ENCODE results near the gene HEYL.

The HEYL gene

DNA sequence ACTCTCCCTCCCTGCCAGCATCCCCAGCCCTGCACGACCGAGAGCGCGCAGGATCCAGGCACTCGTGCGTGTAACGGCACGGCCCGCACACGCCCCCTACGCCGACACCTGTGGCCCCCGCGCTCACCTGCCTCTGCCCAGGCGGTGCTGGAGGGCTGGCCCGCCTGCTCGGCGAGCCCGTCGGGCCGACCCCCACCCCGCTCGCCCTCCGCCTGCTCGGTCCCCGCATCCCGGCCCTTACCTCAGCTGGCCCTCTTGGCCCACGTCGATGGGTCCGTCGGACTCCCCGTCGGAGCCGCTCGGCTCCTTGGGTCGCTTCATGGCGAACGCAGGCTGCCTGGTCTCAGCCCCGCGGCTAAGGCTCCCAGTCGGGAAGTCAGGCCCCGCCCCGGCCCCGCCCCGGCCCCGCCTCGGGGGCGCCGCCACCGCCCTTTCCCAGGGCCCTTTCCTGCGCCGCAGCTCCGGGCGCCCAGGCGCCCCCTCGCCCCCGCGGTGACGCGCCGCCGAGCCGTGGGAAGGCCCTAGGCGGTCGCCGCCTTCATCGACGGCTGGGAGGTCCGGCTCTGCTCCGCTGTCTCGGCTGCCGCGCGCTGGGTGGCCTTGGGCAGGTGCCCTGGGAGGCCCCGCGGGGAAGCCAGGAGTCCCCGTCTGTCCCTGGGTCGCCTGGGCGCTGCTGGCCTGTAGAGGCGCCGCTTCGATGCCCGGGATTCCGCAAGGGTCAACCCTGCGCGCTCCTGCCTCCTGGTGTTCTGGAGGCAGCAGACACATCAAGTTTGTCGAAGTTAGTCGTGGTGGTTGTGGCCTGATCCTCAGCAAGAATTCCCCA, at the start of gene HEYL:
Gene HEYL (minus strand): TSS at position 339 of the 826 bp plus-strand sequence. CDS start 18 bp downstream, at position 321.
- TF ChIP-seq, protein P1, sequence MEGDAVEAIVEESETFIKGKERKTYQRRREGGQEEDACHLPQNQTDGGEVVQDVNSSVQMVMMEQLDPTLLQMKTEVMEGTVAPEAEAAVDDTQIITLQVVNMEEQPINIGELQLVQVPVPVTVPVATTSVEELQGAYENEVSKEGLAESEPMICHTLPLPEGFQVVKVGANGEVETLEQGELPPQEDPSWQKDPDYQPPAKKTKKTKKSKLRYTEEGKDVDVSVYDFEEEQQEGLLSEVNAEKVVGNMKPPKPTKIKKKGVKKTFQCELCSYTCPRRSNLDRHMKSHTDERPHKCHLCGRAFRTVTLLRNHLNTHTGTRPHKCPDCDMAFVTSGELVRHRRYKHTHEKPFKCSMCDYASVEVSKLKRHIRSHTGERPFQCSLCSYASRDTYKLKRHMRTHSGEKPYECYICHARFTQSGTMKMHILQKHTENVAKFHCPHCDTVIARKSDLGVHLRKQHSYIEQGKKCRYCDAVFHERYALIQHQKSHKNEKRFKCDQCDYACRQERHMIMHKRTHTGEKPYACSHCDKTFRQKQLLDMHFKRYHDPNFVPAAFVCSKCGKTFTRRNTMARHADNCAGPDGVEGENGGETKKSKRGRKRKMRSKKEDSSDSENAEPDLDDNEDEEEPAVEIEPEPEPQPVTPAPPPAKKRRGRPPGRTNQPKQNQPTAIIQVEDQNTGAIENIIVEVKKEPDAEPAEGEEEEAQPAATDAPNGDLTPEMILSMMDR (IDR thresholded peaks at IDR 0.05; ENCODE audit: control insufficient read depth, extremely low read depth, insufficient read depth), result no peak
- DNase-seq (ENCODE audit: low read depth), result no peak

DNA sequence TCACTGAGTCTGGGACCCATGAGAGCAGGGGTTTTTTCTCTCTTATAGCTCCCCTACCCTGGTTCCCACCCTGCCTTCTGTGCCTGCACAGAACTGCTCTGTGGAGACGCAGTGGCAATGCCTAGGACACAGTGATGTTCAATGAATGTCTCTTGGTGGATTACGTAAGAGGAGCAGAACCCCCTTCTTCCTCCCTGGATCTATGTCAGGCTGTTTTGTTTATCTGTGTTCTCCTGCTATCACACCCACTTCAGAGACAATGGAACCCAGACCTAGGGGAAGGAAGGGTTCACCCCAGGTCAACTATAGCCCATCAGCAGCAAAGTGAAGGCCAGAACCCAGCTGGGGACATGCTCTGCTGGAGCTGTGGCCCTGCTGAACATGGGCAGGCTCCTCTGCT, 49.8 kb upstream of the HEYL start:
- TF ChIP-seq, protein P1 (IDR thresholded peaks at IDR 0.05; ENCODE audit: control insufficient read depth, extremely low read depth, insufficient read depth), result no peak
- no peak for DNase-seq (ENCODE audit: low read depth)
- no peak overlapping the region for H3K4me3 ChIP-seq (ENCODE audit: low read depth, low read length)

More for the DNA sequence above, at the start of gene HEYL:
- H3K4me3 ChIP-seq (ENCODE audit: low read depth, low read length), result no peak within 1 kb of the TSS

DNA sequence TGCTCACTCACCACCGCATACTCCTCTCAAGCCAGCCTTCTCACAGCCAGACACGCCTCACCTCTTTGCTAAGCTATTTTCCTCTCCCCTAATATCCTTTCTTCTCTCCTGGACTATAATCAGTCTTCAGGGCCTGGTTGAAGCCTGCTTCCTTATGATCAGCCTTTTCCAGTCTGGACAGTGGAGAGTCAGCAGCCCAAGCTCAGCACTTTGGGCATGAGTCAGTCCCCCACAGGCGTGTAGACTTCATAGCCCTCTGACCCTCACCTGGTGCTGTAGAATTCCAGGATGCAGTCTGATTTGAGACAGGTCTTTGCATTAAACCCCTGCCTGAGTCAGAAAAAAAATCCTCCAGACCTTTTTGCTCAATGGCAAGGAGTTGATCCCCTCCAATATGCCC, 49.3 kb upstream of the HEYL start:
- DNase-seq (ENCODE audit: low read depth), result no peak
- no peak overlapping the region for H3K4me3 ChIP-seq (ENCODE audit: low read depth, low read length)
- TF ChIP-seq, protein P1 (IDR thresholded peaks at IDR 0.05; ENCODE audit: control insufficient read depth, extremely low read depth, insufficient read depth), result no peak

- H3K4me3 ChIP-seq (ENCODE audit: low read depth, low read length), result no peak overlapping the region
- TF ChIP-seq, protein P1 (IDR thresholded peaks at IDR 0.05; ENCODE audit: control insufficient read depth, extremely low read depth, insufficient read depth), result no peak
- no peak for DNase-seq (ENCODE audit: low read depth)
Measured at GRCh38 chr1:39687243-39687642, 47.8 kb upstream of the HEYL start.

- DNase-seq (ENCODE audit: low read depth), result no peak
- no peak overlapping the region for H3K4me3 ChIP-seq (ENCODE audit: low read depth, low read length)
- TF ChIP-seq, protein P1 (IDR thresholded peaks at IDR 0.05; ENCODE audit: control insufficient read depth, extremely low read depth, insufficient read depth), result no peak
Measured at GRCh38 chr1:39685071-39685470, 45.6 kb upstream of the HEYL start.

- DNase-seq (ENCODE audit: low read depth), result no peak
- TF ChIP-seq, protein P1 (IDR thresholded peaks at IDR 0.05; ENCODE audit: control insufficient read depth, extremely low read depth, insufficient read depth), result no peak
- H3K4me3 ChIP-seq (ENCODE audit: low read depth, low read length), result no peak overlapping the region
Measured at GRCh38 chr1:39684313-39684664, 44.8 kb upstream of the HEYL start.

Measured in LNCaP clone FGC (cell line).